HL-60/S4 treated with retinoic acid at 250 ng/mL for 4 days and 3 days (cell line): ENCODE results near the gene DNAJB12.
"Not testable (repeated sequence)": the region's sequence is repeated elsewhere in the genome, so short reads cannot be mapped to it uniquely, and the experiment has no call there.

Experiments
- in situ Hi-C: fragments of 300-500 bp; cut with MboI; formaldehyde crosslinking; loops from 2 replicates; pipeline ENCODE4 v1.7.0; 2022; ENCODE audit warnings: low sequenced_read_pairs

The DNAJB12 gene

GRCh38 chr10:72298592-72299519 lies 55.9 kb downstream of the DNAJB12 start:
- in situ Hi-C loops = no loop called here

DNA sequence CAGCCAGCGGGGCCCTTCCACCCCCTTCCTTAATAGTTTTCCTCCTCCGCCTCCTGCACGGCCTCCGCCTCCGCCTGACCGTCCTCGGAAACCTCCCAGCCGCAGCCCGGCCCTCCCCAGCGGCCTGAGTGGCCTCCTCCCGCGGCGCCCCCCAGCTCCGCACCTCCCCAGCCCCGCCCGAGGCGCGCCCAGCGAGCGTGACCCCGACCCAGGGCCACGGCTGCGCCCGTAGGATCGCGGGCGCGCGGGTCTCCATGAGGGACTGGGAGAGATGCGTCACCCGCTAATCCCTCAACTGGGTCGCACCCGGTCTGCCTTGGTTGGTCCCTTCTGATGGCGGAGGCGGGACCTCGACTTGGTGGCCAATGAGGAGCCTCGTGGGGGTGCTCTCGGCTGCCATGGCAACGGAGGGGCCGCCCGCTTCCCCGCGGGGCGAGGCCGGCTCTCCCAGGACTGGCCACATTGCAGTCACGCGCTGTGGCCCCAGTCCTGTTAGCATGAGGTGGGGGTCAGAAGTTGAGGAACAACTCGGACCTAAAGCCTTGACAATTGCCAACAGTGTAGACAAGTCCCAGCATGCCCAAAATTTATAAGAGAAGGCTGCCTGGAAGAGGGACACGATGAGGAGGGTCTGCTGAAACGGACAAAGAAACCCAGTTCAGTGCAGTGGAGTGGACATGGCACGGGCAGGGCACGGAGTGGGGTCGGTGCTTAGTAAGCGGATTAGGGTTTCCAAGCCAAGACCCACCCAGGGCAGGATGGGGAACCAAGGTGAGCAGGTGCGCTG lies 56.7 kb downstream of the DNAJB12 start:
- in situ Hi-C loops = no loop called here

- in situ Hi-C loops = no loop called here
Observed at GRCh38 chr10:72297281-72297804, 57.4 kb downstream of the DNAJB12 start.

DNA sequence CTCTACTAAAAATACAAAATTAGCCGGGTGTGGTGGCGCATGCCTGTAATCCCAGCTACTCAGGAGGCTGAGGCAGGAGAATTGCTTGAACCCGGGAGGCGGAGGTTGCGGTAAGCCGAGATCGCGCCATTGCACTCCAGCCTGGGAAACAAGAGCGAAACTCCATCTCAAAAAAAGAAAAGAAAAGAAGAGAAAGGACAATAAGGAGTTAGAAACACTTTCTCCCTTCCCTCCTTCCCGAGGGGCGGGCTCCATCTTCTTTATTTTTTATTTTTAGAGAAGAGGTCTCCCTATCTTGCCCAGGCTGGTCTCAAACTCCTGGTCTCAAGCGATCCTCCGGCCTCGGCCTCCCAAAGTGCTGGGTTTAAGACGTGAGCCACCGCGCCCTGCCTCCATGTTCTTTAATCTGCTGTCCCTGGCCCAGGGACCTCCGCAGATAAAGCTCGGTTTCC lies 57.9 kb downstream of the DNAJB12 start:
- in situ Hi-C loops = not testable (repeated sequence)

DNA sequence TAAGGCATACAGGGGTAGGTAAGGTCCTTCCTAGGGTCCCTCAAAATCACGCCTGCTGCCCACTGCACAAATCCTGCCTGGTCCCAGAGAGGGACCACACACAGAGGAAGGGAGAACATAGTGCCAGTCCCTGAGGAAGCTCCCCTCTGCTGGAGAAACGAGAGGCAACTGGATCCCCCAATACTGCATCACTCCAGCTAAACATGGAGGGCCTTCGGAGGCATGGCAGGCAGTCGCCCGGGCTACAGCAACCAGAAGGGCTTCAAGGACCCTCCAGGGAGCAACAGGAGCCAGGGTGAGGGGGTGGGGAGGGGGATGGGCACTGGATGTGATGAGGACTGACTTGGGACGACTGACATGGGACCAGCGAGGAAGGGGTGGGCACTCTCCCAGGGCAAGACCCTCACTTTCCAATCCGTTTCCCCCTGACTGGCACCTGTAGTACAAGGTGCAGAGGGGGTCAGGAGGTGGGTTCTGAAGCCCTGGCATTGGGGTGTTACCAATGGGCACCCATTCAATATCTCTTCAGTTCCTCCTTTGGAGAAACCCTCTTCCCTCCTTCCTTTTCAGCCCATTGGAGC lies 59.3 kb downstream of the DNAJB12 start:
- in situ Hi-C loops = no loop called here

- in situ Hi-C loops = no loop called here
Observed at GRCh38 chr10:72292223-72292691, 62.5 kb downstream of the DNAJB12 start.

- in situ Hi-C loops = no loop called here
Observed at GRCh38 chr10:72291019-72291532, 63.6 kb downstream of the DNAJB12 start.

DNA sequence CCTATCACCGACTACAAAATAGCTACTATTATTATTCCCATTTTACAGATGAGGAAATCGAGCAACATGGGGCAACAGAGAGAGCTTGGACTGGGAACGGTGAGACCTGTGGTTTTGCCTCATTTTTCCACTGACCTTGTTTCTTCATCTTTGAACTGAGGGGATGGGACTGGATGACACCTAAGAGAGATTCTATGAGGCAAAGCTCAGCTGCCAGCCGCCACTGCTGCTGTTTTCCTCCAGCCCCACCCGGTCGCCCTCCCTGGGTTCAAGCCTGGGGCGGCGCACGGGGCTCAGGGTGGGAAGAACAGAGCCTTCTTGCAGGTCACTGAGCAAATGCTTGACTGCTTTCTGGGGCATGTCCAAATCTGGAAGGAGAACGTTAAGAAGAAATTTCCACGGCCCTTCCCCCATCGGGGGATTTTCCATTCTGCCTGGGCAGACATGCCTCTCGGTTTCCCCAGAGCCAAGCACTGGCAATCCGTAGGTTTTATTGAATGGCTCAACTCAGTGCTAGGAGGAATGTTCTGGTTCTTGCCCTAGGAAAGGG lies 68.7 kb downstream of the DNAJB12 start:
- in situ Hi-C loops = no loop called here

DNA sequence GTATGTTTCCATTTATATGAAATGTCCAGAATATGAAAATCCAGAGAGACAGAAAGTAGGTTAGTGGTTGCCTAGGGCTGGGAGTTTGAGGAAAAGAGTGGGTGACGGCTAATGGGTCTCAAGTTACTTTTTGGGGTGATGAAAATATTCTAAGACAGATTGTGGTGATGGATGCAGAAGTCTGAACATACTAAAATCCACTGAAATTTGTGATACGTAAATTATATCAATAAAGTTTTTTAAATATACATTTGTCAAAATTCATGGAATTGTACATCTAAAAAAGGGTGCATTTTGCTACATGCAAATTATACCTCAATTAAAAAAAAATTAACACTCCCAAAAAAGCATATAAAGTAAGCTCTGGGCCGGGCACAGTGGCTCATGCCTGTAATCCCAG lies 71.6 kb downstream of the DNAJB12 start:
- in situ Hi-C loops = loop anchor here (5.0 kb wide), 1 partner anchor 34 kb away; no protein-coding TSS in a partner anchor
